HEK293 (cell line): Measurements from ENCODE around the gene WTIP.
"Not testable (repeated sequence)": the region's sequence is repeated elsewhere in the genome, so short reads cannot be mapped to it uniquely, and the experiment has no call there.

Experiments used
- CTCF ChIA-PET: fragments of 350-600 bp; formaldehyde crosslinking; extraction: SDS; loops from one replicate; lab custom pipeline; 2021; ENCODE audit warnings: antibody characterized with exemption; lab: Yijun Ruan, JAX
- POLR2A ChIA-PET: fragments of 300-600 bp; formaldehyde crosslinking; extraction: SDS; loops from one replicate; lab custom pipeline; 2020; ENCODE audit warnings: antibody characterized with exemption, inconsistent platforms; lab: Yijun Ruan, JAX
- H3K27ac ChIP-seq: fragments of 200-500 bp; sonication (Bioruptor generic); 2 replicates; pipeline ENCODE4 v1.5.1; 2014; ENCODE audit warnings: low read depth, low read length, control low read depth, inconsistent platforms; ENCODE audit errors: extremely low read depth
- H3K36me3 ChIP-seq, 2 experiments: fragments of 200-500 bp in 1 of 2; sonication (Bioruptor generic) in 1 of 2; 1 replicate in 1 of 2; 2 replicates in 1 of 2; pipeline ENCODE4 v1.5.1; 2014 to 2017; ENCODE audit warnings: inconsistent platforms in 2 of 2, low read length in 2 of 2; ENCODE audit not compliant: control insufficient read depth in 2 of 2, insufficient read depth in 1 of 2
- H3K4me1 ChIP-seq: fragments of 200-500 bp; sonication (Bioruptor generic); 2 replicates; pipeline ENCODE4 v1.5.1; 2014; ENCODE audit warnings: mild to moderate bottlenecking, low read length, inconsistent platforms; ENCODE audit not compliant: control insufficient read depth, insufficient read depth
- H3K4me3 ChIP-seq: 2 replicates; pipeline ENCODE4 v1.5.1; 2011; ENCODE audit warnings: low read depth, mild to moderate bottlenecking, control low read depth, low read length, moderate library complexity
- H3K9me3 ChIP-seq: fragments of 200-500 bp; sonication (Bioruptor generic); 2 replicates; pipeline ENCODE4 v1.5.1; 2014; ENCODE audit warnings: low read depth, low read length, inconsistent platforms; ENCODE audit not compliant: control insufficient read depth, insufficient read depth
- EGR2 ChIP-seq: fragments of 450-650 bp; formaldehyde crosslinking; IDR thresholded peaks from 2 replicates; pipeline ENCODE4 v1.5.1; 2016; ENCODE audit warnings: low read depth, missing biosample characterization, missing genetic modification characterization
- GLIS1 ChIP-seq: fragments of 450-650 bp; formaldehyde crosslinking; IDR thresholded peaks from 2 replicates; pipeline ENCODE4 v1.5.1; 2016; ENCODE audit warnings: missing biosample characterization, missing genetic modification characterization
- KLF1 ChIP-seq: fragments of 450-650 bp; formaldehyde crosslinking; IDR thresholded peaks from 2 replicates; pipeline ENCODE4 v1.5.1; 2016; ENCODE audit warnings: missing biosample characterization, missing genetic modification characterization
- MYNN ChIP-seq: fragments of 450-650 bp; formaldehyde crosslinking; IDR thresholded peaks from 2 replicates; pipeline ENCODE4 v1.5.1; 2016; ENCODE audit warnings: missing biosample characterization, missing genetic modification characterization, borderline replicate concordance
- SCRT2 ChIP-seq: fragments of 450-650 bp; formaldehyde crosslinking; IDR thresholded peaks from 2 replicates; pipeline ENCODE4 v1.5.1; 2016; ENCODE audit warnings: missing biosample characterization, missing genetic modification characterization
- SETDB1 ChIP-seq: IDR thresholded peaks from one replicate; pipeline ENCODE4 v1.6.1; 2017; ENCODE audit warnings: mild to moderate bottlenecking, low read length, moderate library complexity, mixed read lengths; ENCODE audit not compliant: insufficient read length
- TRIM28 ChIP-seq: IDR thresholded peaks from 2 replicates; pipeline ENCODE4 v1.6.1; 2011; ENCODE audit warnings: low read length, control low read depth, borderline replicate concordance
- ZBTB17 ChIP-seq: fragments of 450-650 bp; formaldehyde crosslinking; IDR thresholded peaks from 2 replicates; pipeline ENCODE4 v1.5.1; 2016; ENCODE audit warnings: missing biosample characterization, missing genetic modification characterization
- ZFHX2 ChIP-seq: fragments of 450-650 bp; formaldehyde crosslinking; conservative IDR thresholded peaks from 2 replicates; pipeline ENCODE4 v1.5.1; 2016; ENCODE audit warnings: missing biosample characterization, missing genetic modification characterization
- ZFP37 ChIP-seq: fragments of 450-650 bp; formaldehyde crosslinking; IDR thresholded peaks from 2 replicates; pipeline ENCODE4 v1.5.1; 2016; ENCODE audit warnings: missing biosample characterization, missing genetic modification characterization
- ZIC2 ChIP-seq: fragments of 450-650 bp; formaldehyde crosslinking; IDR thresholded peaks from 2 replicates; pipeline ENCODE4 v1.5.1; 2016; ENCODE audit warnings: missing biosample characterization, missing genetic modification characterization
- ZNF610 ChIP-seq: fragments of 450-650 bp; formaldehyde crosslinking; IDR thresholded peaks from 2 replicates; pipeline ENCODE4 v1.5.1; 2016; ENCODE audit warnings: missing biosample characterization, missing genetic modification characterization, borderline replicate concordance
- ZNF707 ChIP-seq: fragments of 450-650 bp; formaldehyde crosslinking; IDR thresholded peaks from 2 replicates; pipeline ENCODE4 v1.5.1; 2016; ENCODE audit warnings: missing biosample characterization, missing genetic modification characterization
- ZNF76 ChIP-seq: fragments of 450-650 bp; formaldehyde crosslinking; IDR thresholded peaks from 2 replicates; pipeline ENCODE4; 2016; ENCODE audit warnings: low read depth, missing biosample characterization, missing genetic modification characterization, borderline replicate concordance
- TF ChIP-seq, protein P1 (sequence below): fragments of 450-650 bp; formaldehyde crosslinking; IDR thresholded peaks from 2 replicates; pipeline ENCODE4 v1.5.1; 2016; ENCODE audit warnings: missing biosample characterization, missing genetic modification characterization
- TF ChIP-seq, protein P2 (sequence below): fragments of 450-650 bp; formaldehyde crosslinking; IDR thresholded peaks from 2 replicates; pipeline ENCODE4 v1.5.1; 2016; ENCODE audit warnings: missing biosample characterization, missing genetic modification characterization
- TF ChIP-seq, protein P3 (sequence below): fragments of 450-650 bp; formaldehyde crosslinking; IDR thresholded peaks from 2 replicates; pipeline ENCODE4 v1.5.1; 2016; ENCODE audit warnings: missing biosample characterization, missing genetic modification characterization

Gene WTIP

DNA sequence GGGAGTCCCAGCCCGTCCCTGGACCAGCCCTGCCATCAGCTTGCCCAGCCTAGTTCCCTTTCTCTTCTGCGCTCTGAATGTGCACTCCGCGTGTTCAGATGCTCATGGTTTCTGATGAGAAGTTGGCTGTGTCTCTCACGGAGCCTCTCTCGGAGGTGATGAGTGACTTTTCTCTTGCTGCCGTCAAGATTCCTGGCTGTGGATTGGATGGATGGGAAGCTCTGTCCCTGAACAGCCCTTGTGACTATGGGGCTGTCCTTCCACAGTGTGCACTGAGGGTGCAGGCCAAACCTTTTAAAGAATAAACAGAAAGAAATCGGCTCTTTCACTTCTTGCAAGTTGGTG lies 24.4 kb downstream of the WTIP start (continued):
- TF ChIP-seq, protein P1, sequence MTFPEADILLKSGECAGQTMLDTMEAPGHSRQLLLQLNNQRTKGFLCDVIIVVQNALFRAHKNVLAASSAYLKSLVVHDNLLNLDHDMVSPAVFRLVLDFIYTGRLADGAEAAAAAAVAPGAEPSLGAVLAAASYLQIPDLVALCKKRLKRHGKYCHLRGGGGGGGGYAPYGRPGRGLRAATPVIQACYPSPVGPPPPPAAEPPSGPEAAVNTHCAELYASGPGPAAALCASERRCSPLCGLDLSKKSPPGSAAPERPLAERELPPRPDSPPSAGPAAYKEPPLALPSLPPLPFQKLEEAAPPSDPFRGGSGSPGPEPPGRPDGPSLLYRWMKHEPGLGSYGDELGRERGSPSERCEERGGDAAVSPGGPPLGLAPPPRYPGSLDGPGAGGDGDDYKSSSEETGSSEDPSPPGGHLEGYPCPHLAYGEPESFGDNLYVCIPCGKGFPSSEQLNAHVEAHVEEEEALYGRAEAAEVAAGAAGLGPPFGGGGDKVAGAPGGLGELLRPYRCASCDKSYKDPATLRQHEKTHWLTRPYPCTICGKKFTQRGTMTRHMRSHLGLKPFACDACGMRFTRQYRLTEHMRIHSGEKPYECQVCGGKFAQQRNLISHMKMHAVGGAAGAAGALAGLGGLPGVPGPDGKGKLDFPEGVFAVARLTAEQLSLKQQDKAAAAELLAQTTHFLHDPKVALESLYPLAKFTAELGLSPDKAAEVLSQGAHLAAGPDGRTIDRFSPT (tag by site-specific recombination), result no peak
- TF ChIP-seq SCRT2, result no peak
- no peak for TF ChIP-seq ZFP37 (tag by site-specific recombination)

DNA sequence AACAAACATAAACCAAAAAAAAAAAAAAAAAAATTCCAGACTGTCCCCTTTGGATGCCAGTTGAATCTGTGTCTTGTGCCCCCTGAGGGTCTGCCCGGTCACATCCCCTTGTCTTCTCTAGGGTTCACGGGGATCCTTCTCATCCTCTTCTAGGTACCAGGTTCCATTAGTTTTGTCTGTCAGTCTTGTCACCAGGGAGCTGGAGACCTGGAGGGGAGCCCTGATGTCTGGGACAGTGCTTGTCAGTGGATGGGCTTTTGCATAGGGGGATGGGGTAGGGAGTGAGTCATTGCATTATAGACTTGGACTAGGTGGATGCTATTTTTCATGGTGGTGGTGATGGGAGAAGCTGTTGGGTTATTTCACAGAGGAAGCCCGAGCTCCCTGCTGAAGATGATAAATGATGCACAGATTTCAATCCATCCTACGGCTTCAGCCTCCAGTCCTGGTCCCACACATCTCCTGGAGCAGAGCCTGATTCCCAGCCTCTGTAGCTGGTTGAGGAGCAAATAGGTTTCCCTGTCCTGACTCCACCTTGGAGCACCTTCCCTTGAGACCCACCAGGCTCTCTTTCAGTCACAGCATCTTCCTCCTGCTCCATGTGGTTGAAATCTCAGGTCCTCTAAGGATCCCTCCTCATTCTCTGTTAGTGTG lies 26.0 kb downstream of the WTIP start:
- H3K36me3 ChIP-seq, result no peaks in the 10 kb centered on the region; a peak in 1 of 3 replicates
- H3K9me3 ChIP-seq, result peaks cover 4% of the 10 kb centered on the region
- POLR2A ChIA-PET, result interaction anchor here (0.6 kb wide), 3 partner anchors 59 to 492 kb away, joined by 3 read pairs; no protein-coding TSS in a partner anchor
- H3K4me3 ChIP-seq, result no peak overlapping the region
- peaks cover 7% of the 10 kb centered on the region for H3K4me1 ChIP-seq
- TF ChIP-seq ZFHX2 (tag by site-specific recombination), result peak; percentile 49
- TF ChIP-seq EGR2 (tag by site-specific recombination), result peak; percentile 73; the same call in 1 of the 2 replicates
- peak; percentile 94 for TF ChIP-seq ZBTB17
- TF ChIP-seq SCRT2, result no peak
- H3K27ac ChIP-seq, result no peak overlapping the region
- CTCF ChIA-PET, result interaction anchor here (1.0 to 2.0 kb wide), 2 partner anchors 36 to 48 kb away, joined by 3 to 5 read pairs; no protein-coding TSS in a partner anchor

DNA sequence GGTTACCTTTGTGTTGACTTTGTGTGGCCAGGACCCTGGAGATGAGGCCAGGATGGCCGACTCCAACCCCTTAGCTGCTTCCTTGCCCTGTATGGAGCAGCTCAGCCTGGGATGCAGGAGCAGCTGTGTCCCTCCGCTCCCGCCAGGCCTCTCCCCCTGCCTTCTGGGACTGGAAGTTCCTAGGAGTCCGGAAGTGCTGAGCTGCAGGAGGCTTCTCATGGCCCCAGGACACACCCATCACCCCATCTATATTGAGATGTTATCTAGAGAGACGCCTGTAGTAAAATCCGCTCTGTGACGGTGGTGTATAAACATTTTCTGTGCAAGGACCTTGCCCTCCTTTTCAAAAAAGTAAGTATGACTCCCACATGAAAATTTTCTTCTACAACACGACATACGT lies 27.0 kb downstream of the WTIP start:
- H3K4me3 ChIP-seq, result no peak overlapping the region
- peaks cover 4% of the 10 kb centered on the region for H3K9me3 ChIP-seq
- POLR2A ChIA-PET, result interaction anchor here (0.6 kb wide), 1 partner anchor 58 kb away, joined by 3 read pairs; no protein-coding TSS in a partner anchor
- TF ChIP-seq ZNF76 (tag by site-specific recombination) (0 out of 2 replicates have a peak, but pooled peaks have one; percentile 29), ZNF610 (tag by site-specific recombination) (peak; percentile 54; the same call in 1 of the 2 replicates), MYNN (tag by site-specific recombination) (no peak), KLF1 (tag by site-specific recombination) (peak; percentile 56; the same call in 1 of the 2 replicates), SETDB1 (no peak), TRIM28 (peak; percentile 68; the same call in 1 of the 2 replicates), GLIS1 (tag by site-specific recombination) (peak; percentile 38; the same call in 1 of the 2 replicates), ZIC2 (tag by site-specific recombination) (peak; percentile 66)
- TF ChIP-seq, protein P2, sequence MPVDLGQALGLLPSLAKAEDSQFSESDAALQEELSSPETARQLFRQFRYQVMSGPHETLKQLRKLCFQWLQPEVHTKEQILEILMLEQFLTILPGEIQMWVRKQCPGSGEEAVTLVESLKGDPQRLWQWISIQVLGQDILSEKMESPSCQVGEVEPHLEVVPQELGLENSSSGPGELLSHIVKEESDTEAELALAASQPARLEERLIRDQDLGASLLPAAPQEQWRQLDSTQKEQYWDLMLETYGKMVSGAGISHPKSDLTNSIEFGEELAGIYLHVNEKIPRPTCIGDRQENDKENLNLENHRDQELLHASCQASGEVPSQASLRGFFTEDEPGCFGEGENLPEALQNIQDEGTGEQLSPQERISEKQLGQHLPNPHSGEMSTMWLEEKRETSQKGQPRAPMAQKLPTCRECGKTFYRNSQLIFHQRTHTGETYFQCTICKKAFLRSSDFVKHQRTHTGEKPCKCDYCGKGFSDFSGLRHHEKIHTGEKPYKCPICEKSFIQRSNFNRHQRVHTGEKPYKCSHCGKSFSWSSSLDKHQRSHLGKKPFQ (tag by site-specific recombination), result 0 out of 2 replicates have a peak, but pooled peaks have one; percentile 19
- TF ChIP-seq, all 188 proteins: peak for 7
- Histone ChIP-seq H3K4me1 (peaks cover 7% of the 10 kb centered on the region), H3K27ac (no peak overlapping the region), H3K36me3 (no peaks in the 10 kb centered on the region; a peak in 1 of 3 replicates)
- CTCF ChIA-PET, result interaction anchor here (0.6 to 2.0 kb wide), 3 partner anchors 37 to 294 kb away, joined by 3 to 5 read pairs (median 3); no protein-coding TSS in a partner anchor

DNA sequence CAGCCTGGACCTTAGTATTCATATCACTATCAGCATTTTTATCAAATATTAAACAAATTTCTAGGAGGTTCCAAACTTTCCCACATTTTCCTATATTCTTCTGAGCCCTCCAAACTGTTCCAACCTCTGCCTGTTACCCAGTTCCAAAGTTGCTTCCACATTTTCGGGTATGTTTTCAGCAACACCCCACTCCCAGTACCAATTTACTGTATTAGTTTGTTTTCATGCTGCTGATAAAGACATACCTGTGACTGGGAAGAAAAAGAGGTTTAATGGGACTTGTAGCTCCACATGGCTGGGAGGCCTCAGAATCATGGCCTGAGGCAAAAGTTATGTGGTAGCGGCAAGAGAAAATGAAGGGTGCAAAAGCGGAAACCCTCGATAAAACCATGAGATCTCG lies 29.3 kb downstream of the WTIP start:
- CTCF ChIA-PET, result interaction anchor here (1.1 kb wide), 2 partner anchors 9 to 10 kb away, joined by 3 to 4 read pairs; no protein-coding TSS in a partner anchor
- TF ChIP-seq, protein P3, sequence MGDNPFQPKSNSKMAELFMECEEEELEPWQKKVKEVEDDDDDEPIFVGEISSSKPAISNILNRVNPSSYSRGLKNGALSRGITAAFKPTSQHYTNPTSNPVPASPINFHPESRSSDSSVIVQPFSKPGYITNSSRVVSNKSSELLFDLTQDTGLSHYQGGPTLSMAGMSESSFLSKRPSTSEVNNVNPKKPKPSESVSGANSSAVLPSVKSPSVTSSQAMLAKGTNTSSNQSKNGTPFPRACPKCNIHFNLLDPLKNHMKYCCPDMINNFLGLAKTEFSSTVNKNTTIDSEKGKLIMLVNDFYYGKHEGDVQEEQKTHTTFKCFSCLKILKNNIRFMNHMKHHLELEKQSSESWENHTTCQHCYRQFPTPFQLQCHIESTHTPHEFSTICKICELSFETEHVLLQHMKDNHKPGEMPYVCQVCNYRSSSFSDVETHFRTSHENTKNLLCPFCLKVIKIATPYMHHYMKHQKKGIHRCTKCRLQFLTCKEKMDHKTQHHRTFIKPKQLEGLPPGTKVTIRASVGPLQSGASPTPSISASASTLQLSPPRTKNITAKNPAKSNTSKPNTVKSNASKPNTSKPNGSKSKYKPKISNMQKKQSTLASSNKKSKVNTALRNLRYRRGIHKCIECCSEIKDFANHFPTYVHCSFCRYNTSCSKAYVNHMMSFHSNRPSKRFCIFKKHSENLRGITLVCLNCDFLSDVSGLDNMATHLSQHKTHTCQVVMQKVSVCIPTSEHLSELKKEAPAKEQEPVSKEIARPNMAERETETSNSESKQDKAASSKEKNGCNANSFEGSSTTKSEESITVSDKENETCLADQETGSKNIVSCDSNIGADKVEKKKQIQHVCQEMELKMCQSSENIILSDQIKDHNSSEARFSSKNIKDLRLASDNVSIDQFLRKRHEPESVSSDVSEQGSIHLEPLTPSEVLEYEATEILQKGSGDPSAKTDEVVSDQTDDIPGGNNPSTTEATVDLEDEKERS, result peak; percentile 37; the same call in 1 of the 2 replicates
- peak; percentile 98 for TF ChIP-seq ZNF707 (tag by site-specific recombination)
- TF ChIP-seq, all 188 proteins: peak for 2; not testable (repeated sequence) for 186
- H3K9me3 ChIP-seq, H3K4me1 ChIP-seq, POLR2A ChIA-PET, H3K27ac ChIP-seq, H3K4me3 ChIP-seq, H3K36me3 ChIP-seq: not testable (repeated sequence)
